Hepatocyte (in vitro differentiated cells): ENCODE measurements around the gene S100A6.

Experiments
- CTCF ChIP-seq: fragments of 200-600 bp; sonication (generic); IDR thresholded peaks from 2 replicates; pipeline ENCODE4 v1.5.1; 2016; ENCODE audit warnings: antibody characterized with exemption, mild to moderate bottlenecking; ENCODE audit not compliant: poor library complexity
- EZH2phosphoT487 ChIP-seq: fragments of 200-600 bp; sonication (generic); IDR thresholded peaks from one replicate; pipeline ENCODE4 v1.6.1; 2018; ENCODE audit warnings: antibody characterized with exemption, mild to moderate bottlenecking, low read depth, moderate library complexity; ENCODE audit not compliant: unreplicated experiment, severe bottlenecking

GRCh38 chr1:153553096-153553495 is 17.3 kb upstream of the S100A6 start:
- TF ChIP-seq CTCF (no peak), EZH2phosphoT487 (no peak)
